Measurements from ENCODE around the gene ZNF211. TPM values are rescaled to one million over a fixed set of nuclear protein-coding genes. Genes with fewer than 3 reads are reported as not detected.

ZNF211 gene
- total and polyA plus RNA-seq, 10 of the 15 experiments (the other 5 are each of a cell fraction or from before 2014, with no cell fraction given) = 2.1 to 20.6 (median 9.3) TPM

DNA sequence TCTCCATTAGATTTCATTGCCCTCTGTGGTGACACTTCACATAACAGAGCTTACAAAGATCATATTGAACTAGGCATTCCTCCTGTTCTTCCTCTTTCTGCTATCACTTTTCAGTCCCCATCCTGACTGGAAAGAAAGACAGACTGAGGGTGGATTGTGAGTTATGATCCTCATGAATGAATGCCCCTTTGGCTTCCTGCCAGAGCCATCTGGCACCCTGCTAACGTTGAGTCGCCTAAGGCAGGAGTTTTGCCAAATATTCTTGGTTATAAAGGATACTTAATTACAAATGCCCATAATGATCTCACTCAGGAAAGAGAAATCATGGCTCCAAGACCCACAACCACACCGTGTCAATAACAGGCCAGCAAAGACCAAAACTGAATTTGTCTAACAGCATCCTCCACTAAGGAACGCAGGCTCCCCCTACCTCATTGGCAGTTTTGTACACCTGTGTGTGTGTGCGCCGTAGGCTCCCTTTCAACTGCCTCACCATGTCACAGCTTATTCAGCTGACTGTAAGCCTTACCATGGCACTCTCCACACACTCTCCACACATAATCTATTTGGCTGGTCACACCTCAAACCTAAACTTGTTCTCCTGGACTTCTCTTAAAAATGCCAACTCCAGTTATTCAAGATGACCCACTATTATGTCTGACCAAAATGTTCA lies 15.5 kb downstream of the ZNF211 start:
- Histone ChIP-seq H3K79me2 (ENCODE audit: control insufficient read depth, insufficient read depth, low read length) (no peaks in the 10 kb centered on the region), H3K4me3 (no peak overlapping the region), H4K20me1 (ENCODE audit: control insufficient read depth, insufficient read depth) (no peaks in the 10 kb centered on the region), H3K9me3 (replicated peaks; ENCODE audit: control insufficient read depth, insufficient read depth, low read length) (peaks cover 2% of the 10 kb centered on the region; the same call in 2 of the 3 replicates), H3K27me3 (replicated peaks in 1 of 2; ENCODE audit: control insufficient read depth in 2 of 2, insufficient read depth in 2 of 2, low read length in 1 of 2) (no peaks in the 10 kb centered on the region), H3K4me1 (ENCODE audit: control insufficient read depth, insufficient read depth, low read length) (no peaks in the 10 kb centered on the region), H3K4me2 (ENCODE audit: control insufficient read depth, insufficient read depth) (no peak overlapping the region), H2AFZ (ENCODE audit: control insufficient read depth, low read depth, low read length) (no peak overlapping the region), H3K27ac (ENCODE audit: control insufficient read depth, insufficient read depth) (no peak overlapping the region), H3K36me3 (ENCODE audit: control insufficient read depth in 2 of 2, insufficient read depth in 2 of 2, low read length in 1 of 2) (no peaks in the 10 kb centered on the region), H3K9ac (ENCODE audit: control insufficient read depth, insufficient read depth, low read length) (no peak overlapping the region)
- ChIA-PET CTCF (no interaction called here), SMC1A (ENCODE audit: uncharacterized antibody, unreplicated experiment) (no interaction called here), POLR2A (no interaction called here), RAD21 (ENCODE audit: unreplicated experiment) (no interaction called here)
- DNase-seq (ENCODE audit: low read depth, low spot score) = no peak
- TF ChIP-seq SUZ12 (IDR thresholded peaks at IDR 0.05; ENCODE audit: unreplicated experiment) (no peak), BACH1 (IDR thresholded peaks at IDR 0.05; ENCODE audit: borderline replicate concordance) (no peak), KDM1A (IDR thresholded peaks at IDR 0.05; ENCODE audit: borderline replicate concordance) (no peak), BMI1 (IDR thresholded peaks at IDR 0.05; ENCODE audit: borderline replicate concordance) (no peak), MTA3 (IDR thresholded peaks at IDR 0.05; ENCODE audit: borderline replicate concordance, low read length) (no peak), SUPT20H (IDR thresholded peaks at IDR 0.05; ENCODE audit: borderline replicate concordance, control insufficient read depth, low read depth, low read length) (no peak), LARP7 (IDR thresholded peaks at IDR 0.05) (no peak), TBL1XR1 (IDR thresholded peaks at IDR 0.05; ENCODE audit: low read depth, low read length) (no peak), JUND (IDR thresholded peaks at IDR 0.05; ENCODE audit: low read depth, low read length) (no peak), TCF3 (IDR thresholded peaks at IDR 0.05; ENCODE audit: borderline replicate concordance, insufficient read depth, low read depth, low read length) (no peak), YBX1 (IDR thresholded peaks at IDR 0.05) (no peak), SREBF1 (IDR thresholded peaks at IDR 0.05; ENCODE audit: low read length) (no peak), MYB (IDR thresholded peaks at IDR 0.05; ENCODE audit: borderline replicate concordance, low read depth, low read length) (no peak)
- no peak for ATAC-seq
- no TSS peak for BruUV-seq (replicated peaks)
- in situ Hi-C loops (cut with MboI) = no loop called here
- FAIRE-seq = no peak
- intact Hi-C loops (cut with micrococcal nuclease; ENCODE audit: unreplicated experiment) = no loop called here
- WGBS (ENCODE audit: insufficient coverage, insufficient replicate concordance, low lambda C conversion rate, missing lambda C conversion rate) = 55% methylated on average over 6 of the region's 6 CpGs
